AG20443 (cell line): Measurements from ENCODE around the gene ERI3.

Experiments used
- DNase-seq: peaks from one replicate; pipeline ENCODE4 v3.0.0; 2012; ENCODE audit warnings: low spot score, mixed read lengths

ERI3 gene

GRCh38 chr1:44235808-44236207, 119.2 kb downstream of the ERI3 start:
- DNase-seq: no peak

- no peak for DNase-seq
These were observed 121.5 kb downstream of the ERI3 start for GRCh38 chr1:44233593-44233992.

GRCh38 chr1:44230796-44231195, 124.3 kb downstream of the ERI3 start:
- DNase-seq: no peak

GRCh38 chr1:44229435-44230167, 125.5 kb downstream of the ERI3 start:
- no peak for DNase-seq

- DNase-seq: no peak
These were observed 126.8 kb downstream of the ERI3 start for GRCh38 chr1:44228218-44228617.

- peak; percentile 43 for DNase-seq
These were observed 127.8 kb downstream of the ERI3 start for GRCh38 chr1:44227211-44227610.

GRCh38 chr1:44225761-44226160, 129.3 kb downstream of the ERI3 start:
- no peak for DNase-seq

- no peak for DNase-seq
These were observed 131.9 kb downstream of the ERI3 start for GRCh38 chr1:44223187-44223610.

GRCh38 chr1:44222397-44223186, 132.5 kb downstream of the ERI3 start:
- no peak for DNase-seq

GRCh38 chr1:44221769-44222168, 133.3 kb downstream of the ERI3 start:
- DNase-seq: no peak

GRCh38 chr1:44220755-44221154, 134.3 kb downstream of the ERI3 start:
- no peak for DNase-seq

GRCh38 chr1:44220001-44220751, 134.9 kb downstream of the ERI3 start:
- peak; percentile 43 for DNase-seq

GRCh38 chr1:44219301-44219626, 135.8 kb downstream of the ERI3 start:
- DNase-seq: no peak

- DNase-seq: no peak
These were observed 136.4 kb downstream of the ERI3 start for GRCh38 chr1:44218503-44219300.

GRCh38 chr1:44217809-44218410, 137.1 kb downstream of the ERI3 start:
- peak; percentile 80 for DNase-seq

- peak; percentile 95 for DNase-seq
These were observed 141.6 kb downstream of the ERI3 start, which contains the start of gene DMAP1 for GRCh38 chr1:44213222-44214112. Gene DMAP1 (plus strand): TSS chr1:44213471. CDS start chr1:44213754, 283 bp downstream.

GRCh38 chr1:44212355-44213221, 142.5 kb downstream of the ERI3 start:
- DNase-seq: no peak

- no peak for DNase-seq
These were observed 144.5 kb downstream of the ERI3 start for GRCh38 chr1:44210595-44210994.

GRCh38 chr1:44208226-44208625, 146.8 kb downstream of the ERI3 start:
- DNase-seq: no peak
